ENCODE measurements around the gene PPFIBP1.
"Not testable (repeated sequence)": the region's sequence is repeated elsewhere in the genome, so short reads cannot be mapped to it uniquely, and the experiment has no call there.

Gene PPFIBP1

DNA sequence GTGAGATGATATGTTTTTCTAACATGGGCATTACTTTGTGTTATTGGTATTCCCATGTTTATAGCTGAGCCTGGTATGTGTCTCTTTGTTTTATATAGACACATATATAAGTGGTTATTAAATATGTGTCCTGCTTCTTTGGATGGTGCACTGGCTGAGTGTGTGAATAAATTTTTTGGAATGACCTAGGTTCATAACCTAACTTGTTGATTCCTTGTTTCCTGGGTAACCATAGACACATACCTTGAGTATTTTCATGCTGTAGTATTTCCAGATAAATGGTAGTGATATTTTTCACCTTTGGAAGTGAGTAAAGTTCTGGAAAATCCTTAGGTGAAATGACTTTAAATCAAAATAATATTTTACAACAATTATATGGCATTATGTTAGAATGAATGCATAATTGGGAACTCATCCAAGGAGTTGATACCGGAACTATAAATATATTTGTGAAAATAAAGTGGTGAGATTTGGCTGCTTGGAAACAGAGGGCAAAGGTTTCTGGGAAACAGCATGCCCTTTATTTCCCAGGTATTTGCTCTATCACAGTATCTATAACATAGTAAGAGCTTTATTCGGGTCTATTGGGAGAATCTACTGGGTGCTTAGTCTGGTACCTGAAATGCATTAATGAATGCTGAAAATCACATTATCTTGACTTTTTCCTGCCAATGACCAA is 107.9 kb downstream of the PPFIBP1 start:
- no peak for DNase-seq

DNA sequence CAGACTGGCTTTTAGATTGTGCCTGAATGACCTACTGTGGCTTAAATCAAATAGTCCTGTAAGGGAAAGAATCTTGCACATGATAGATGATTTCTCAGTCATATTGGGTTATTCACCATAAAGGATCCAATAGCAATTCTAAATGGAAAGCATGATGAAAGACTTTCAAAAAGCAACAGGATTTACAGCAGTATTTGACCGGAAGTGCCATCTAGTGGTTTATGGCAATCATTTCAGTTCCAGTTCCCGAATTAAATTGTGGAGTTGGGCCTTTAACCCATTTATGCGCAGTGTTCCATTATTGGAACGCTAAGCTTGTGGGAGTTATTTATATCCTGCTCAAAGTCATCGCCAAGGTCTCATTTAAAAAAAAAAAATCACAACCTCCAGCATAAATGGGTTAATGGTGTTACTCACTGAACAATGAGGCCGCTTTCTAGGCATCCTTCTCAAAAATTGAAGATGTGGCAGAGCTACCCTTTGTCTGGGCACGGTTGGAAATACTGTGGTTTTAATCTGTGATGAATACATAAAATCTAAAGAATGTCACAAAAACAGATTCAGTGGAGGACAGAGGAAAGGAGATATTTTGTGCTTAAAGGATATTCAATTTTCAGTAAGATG is 111.5 kb downstream of the PPFIBP1 start:
- DNase-seq, result no peak

DNA sequence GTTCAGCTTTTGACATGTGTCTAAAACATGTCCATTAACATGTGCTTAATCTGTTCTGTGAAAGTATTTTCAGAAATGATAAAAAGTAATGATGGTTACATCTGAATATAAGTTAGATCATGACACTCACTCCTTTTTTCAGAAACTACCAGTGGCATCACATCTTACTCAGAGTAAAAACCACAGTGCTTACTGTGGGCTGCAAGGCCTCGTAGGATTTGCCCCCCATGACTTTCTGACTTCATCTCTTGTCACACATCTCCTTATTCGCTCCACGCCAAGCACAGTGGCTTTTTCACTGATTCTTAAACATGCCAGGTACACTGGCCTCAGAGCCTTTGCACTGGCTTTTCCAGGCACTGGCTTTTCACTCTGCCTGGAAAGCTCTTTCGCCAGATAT is 112.6 kb downstream of the PPFIBP1 start:
- not testable (repeated sequence) for DNase-seq

- no peak for DNase-seq
These were observed 113.5 kb downstream of the PPFIBP1 start for GRCh38 chr12:27637524-27637923.

GRCh38 chr12:27639265-27639664 is 115.3 kb downstream of the PPFIBP1 start:
- no peak for DNase-seq

DNA sequence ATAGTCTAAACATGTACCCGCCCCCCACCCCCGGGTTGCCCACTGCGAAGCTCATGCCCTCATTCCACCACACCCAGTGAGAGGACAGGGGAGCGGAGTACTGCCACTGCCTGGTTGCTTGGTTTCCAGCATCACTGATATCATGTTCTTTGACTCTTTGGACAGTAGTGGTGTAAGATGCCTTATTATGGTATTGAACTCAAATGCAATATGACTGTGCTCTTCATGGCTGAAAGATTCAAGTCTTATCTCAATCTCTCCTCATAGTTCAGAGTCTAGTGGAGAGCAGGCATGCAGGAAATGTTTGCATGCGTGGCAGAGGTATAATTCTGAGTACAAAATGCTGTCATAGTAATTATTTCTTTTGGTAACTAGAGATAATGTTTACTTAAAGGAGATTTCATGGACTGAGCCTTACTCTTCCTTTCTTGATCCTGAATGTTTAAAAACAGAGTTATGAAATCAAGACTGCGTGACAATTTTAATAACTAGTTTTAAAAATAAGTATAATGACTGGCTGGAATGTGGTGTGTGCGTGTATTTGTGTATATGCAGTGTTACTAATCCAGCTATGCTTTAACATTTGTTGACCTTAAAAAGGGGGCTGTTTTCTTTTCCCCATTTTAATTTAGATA is 116.7 kb downstream of the PPFIBP1 start:
- not testable (repeated sequence) for DNase-seq

DNA sequence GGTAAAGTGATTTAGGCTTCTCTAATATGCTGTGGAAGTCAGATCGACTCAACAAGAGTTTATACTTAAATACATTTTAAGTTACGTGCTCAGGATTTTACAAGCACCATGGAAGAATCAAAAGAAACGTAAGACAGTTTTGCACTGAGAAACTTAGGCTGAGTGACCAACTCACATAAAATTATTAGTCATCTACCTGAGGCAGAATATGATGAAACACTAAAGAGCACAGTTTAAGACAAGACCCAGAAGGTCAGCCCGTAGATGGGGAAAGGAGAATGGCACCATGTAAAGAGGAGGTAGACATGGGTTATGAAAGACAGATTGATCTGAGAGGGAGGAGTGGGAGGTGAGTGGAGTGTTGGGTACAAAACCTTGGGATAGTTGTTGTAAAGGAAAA is 118.4 kb downstream of the PPFIBP1 start:
- DNase-seq, result not testable (repeated sequence)

DNA sequence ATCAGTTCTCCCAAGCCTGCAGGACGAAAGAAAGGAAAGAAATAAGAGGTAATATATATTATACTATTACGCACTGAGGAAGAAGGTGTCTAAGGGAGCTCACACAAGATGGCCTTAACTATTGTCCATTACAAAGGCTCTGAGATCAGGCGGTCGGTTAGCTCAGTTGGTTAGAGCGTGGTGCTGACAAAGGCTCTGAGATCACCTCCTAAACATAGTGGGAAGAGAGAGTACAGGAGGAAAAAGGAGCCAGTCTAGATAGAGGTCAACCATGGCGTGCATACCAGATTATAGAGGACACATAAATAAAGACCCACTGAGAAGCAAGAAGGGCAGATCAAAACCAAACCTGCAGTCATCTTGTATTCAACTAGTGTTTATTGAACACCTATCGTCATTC is 118.9 kb downstream of the PPFIBP1 start:
- DNase-seq, result not testable (repeated sequence)

DNA sequence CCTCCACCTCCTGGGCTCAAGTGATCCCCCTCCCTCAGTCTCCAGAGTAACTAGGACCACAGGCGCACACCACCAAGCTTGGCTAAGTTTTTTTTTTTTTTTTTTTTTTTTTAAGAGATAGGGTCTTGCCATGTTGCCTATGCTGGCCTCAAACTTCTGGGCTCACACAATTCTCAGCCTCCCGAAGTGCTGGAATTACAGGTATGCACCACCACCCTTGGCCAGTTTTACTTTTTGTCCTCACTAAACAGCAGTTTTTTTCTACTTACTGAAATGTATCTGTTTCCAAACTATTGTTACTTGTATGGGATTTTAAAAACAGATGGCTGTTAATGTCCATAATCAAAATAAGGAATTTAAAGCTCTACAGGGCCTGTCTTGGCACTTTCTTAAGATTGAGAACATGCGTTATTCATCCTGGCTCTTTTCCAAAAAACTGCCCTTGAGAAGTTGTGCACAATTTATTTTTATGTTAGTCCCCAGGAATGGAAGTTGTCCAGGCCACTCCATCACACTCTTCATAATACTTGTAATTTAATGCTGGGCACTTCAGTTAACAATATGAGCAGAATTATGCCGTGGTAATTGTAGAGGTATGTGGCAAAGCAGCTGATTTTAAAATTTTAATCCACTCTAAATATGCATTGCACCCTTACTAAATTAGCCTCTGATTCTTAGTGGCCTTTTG is 120.3 kb downstream of the PPFIBP1 start:
- no peak for DNase-seq

DNA sequence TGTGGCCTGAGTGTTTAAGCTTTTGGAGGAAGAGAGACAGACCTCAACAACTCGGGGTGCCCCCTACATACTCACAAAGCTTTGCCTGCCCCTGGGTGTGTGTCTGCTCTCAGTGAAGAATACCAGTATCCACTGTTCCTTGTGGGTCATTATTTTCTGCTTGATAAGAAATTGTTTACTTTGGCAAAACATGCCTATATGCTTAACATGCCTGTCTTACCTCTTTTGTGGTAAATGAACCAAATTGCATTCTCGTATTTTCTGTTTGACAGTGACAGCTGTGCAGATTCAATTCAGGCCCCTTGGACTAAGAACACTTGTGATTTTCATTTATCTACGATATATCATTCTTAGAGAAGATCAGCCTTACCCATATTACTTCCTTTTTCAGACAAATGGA is 121.7 kb downstream of the PPFIBP1 start:
- DNase-seq, result no peak

DNA sequence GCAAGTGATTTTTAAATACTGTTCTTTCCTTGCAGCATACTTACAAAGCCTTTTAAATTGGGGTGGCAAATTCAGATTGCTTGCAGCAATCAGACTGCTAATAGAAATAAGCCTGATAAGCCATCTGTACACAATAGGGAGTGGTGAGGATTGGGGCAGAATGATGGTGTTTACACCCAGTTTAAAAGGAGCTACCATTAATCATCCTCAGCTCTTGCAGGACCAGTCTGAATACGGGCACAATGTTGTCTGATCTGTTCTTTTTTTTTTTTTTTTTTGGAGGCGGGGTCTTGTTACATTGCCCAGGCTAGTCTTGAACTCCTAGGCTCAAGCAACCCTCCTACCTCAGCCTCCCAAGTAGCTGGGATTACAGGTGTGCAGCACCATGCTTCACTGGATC is 122.1 kb downstream of the PPFIBP1 start:
- DNase-seq, result no peak

DNA sequence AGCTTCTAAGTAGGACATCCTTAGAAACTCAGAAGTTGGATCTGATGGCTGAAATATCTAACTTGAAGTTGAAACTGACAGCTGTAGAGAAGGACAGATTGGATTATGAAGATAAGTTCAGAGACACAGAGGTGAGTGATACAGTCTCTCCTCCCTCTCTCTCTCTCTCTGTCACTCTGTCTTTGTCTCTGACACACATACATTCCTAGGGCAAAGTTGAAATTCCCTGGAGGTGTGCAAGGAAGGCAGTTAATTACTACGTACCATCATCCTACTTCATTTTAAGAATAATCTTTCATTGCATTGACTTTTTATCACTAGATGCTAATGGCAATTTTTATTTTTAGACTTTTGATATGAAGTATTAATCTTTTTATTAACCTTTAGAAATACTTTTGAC is 126.0 kb downstream of the PPFIBP1 start:
- no peak for DNase-seq

DNA sequence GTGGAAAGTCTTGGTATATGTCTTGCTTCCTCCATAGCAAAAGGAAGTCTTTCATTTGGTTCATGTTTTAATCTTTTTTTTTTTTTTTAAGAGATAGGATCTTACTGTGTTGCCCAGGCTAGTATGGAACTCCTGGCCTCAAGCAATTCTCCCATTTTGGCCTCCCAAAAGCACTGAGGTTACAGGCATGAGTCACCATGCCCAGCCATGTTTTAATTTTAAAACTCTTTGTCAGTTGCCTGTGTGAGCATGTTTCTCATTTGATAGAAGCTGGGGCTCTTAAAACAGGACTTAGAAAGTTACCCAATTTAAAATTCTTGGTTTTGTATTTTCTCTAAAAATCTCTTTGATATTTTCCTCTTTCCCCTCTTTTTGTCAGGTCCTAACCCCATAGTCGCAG is 127.2 kb downstream of the PPFIBP1 start:
- no peak for DNase-seq

- peak; percentile 61 for DNase-seq
These were observed 128.3 kb downstream of the PPFIBP1 start for GRCh38 chr12:27652174-27652763.

DNA sequence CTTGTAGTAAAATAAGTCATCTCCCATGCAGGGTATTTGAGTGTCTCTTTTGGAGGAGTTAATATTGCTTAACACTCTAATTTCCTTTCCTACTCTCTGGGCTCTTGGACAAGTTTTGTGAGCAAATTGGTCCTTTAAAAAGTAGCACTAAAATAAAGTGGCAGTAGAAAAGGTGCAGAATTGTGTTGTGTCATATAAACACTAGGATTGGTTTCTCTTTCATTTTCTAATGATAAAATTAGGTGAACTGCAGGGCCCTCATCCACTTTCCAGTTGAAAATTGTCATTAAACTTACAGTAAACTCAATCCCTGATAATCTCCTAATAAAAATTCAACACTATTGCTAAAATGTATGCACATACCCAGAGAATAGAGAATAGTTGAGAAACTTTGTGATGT is 129.7 kb downstream of the PPFIBP1 start:
- no peak for DNase-seq

DNA sequence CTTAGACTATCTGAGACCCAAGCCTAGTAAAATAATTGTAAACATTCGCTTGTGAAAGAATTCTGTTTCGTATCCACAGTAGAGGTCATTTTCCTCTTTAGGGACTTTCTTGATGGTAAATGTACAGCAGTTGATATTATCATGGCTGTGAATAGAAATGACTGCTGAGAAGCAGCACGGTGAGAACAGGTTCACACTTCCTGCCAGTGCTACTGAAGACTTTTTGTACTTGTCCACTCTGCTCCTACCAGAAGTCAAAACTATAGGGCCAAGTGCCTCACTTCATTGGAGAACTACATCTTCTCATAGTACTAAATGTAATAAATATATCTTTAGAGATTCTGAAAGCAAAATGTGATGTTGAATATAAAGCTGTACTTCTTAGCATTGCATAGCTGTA is 131.5 kb downstream of the PPFIBP1 start:
- not testable (repeated sequence) for DNase-seq

DNA sequence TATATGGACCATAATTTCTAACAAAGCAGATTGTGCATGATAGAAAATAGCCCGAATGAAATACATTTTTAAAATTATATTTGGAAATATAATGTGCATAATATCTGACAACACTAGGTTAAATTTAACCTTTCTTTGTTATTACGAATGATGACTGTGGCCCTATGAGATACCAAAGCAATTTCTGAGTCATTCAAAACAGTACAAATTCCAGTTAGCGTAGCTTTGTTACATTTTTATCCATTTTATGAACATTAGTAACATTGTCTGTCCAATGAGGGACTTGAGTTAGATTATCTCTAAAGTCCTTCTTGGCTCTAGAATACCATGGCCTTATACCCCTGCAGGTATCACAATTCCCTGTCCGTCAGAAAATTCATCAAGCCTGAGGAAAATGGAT is 133.3 kb downstream of the PPFIBP1 start:
- no peak for DNase-seq

DNA sequence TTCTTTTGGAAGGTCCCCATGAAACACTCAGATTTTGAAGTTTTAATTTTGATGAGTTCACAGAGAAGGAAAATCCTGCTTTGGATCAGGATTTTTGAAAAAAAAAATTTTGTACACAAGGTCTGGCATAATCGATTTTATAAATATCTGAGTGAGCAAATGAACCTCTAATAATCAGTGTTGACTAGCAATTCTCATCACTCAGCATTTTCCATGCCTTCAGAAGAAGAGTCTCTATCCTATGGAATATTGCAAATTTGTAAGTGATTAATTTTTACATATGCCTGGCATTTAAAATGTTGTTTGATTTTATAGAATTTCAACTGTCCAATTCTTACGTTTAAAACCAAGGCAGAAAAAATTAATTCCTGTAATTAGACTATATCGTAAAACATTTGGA is 141.7 kb downstream of the PPFIBP1 start:
- no peak for DNase-seq

DNA sequence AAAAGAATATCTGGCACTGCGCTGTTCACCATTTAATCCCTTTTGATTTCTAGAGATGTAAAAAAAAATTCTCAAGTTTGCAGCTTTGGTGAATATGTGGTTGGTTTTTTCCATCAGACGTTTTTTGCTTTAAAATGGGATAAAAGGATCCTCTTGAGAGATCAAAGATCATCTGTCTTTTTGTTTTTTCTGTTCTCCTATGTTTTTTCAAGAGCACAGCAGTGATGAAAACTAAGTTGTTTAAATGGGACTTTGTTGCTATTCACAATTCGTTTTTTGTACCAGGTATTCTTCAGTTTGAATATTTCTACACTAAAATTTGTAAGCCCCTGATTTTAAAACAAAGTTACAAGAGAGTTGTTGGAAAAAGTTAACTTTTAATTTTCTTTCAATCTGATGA is 142.5 kb downstream of the PPFIBP1 start:
- no peak for DNase-seq

- no peak for DNase-seq
These were observed 143.5 kb downstream of the PPFIBP1 start for GRCh38 chr12:27667540-27667939.

DNA sequence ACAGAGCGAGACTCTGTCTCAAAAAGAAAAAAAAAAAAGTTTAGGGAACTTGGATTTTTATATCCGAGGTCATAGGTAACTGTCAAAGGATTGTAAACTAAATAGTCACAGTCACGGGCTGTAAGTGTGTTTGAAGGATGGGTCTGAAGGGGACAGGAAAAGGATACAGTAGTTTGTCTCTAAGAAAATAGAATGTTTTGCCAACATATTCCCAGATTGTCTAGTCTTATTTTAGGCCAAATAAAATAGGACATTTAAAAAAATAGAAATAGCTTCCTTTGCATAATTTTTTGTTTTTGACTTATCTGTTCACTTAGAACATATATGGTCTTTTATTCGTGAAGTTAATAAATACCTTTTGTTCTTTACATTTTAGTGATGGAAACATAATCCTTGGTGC is 148.0 kb downstream of the PPFIBP1 start:
- DNase-seq, result no peak

- DNase-seq, result no peak
These were observed 148.6 kb downstream of the PPFIBP1 start for GRCh38 chr12:27672643-27673042.

DNA sequence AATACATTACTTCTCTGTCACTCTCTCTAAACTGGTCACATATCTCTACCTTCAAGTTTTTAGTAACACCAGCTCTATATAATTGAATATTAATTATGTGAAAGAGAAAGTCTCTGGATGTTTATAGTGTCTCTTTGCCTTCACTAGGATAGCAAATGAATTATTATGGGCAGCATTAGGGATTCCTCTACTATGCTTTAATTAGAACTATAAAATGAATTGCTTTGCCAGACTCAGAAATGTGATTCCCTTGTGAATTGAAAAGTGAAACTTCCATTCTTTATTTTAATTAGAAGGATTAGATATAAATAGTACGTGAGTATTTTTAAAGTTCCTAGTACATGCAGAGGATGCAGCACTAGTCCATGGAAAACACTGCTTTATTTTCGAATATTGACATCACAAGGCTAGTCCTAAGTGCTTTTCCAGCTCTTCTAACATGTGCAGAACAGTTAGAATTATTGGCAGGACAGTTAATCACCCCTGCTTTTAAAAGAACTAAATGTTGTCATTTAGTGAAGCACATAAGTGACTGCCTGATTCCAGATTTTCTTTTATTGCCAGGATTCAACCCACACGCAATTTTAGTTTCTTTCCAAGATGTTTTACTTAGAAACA is 149.2 kb downstream of the PPFIBP1 start:
- DNase-seq, result no peak

Data from T1000 (cell line).